GM13977 (cell line): ENCODE data around the gene IL22RA1.

Experiments used
- DNase-seq: peaks from one replicate; pipeline ENCODE4 v3.0.0; 2012; ENCODE audit warnings: low spot score
- CTCF ChIP-seq: IDR thresholded peaks from 2 replicates; pipeline ENCODE4 v1.5.1; 2012; ENCODE audit warnings: mild to moderate bottlenecking, control low read depth; ENCODE audit not compliant: insufficient read depth; ENCODE audit errors: extremely low read depth, missing control alignments
- in situ Hi-C: fragments of 300-500 bp; cut with MboI; formaldehyde crosslinking; loops from one replicate; pipeline ENCODE4 v1.12.0; 2022; ENCODE audit warnings: low sequenced_read_pairs, low pct_unique_long_range_greater_than_20kb, mixed read lengths, inconsistent platforms; ENCODE audit not compliant: unreplicated experiment

IL22RA1 gene

GRCh38 chr1:24186031-24186710 lies 43.2 kb upstream of the IL22RA1 start:
- in situ Hi-C loops = no loop called here
- TF ChIP-seq CTCF = no peak
- DNase-seq = no peak

- in situ Hi-C loops = no loop called here
- no peak for TF ChIP-seq CTCF
- DNase-seq = no peak
Measured at GRCh38 chr1:24185076-24185475, 42.1 kb upstream of the IL22RA1 start.

GRCh38 chr1:24182061-24182460 lies 39.1 kb upstream of the IL22RA1 start:
- TF ChIP-seq CTCF = no peak
- in situ Hi-C loops = no loop called here
- no peak for DNase-seq

- TF ChIP-seq CTCF = no peak
- no peak for DNase-seq
- in situ Hi-C loops = no loop called here
Measured at GRCh38 chr1:24181619-24182018, 38.7 kb upstream of the IL22RA1 start.

- no peak for DNase-seq
- TF ChIP-seq CTCF = no peak
- in situ Hi-C loops = no loop called here
Measured at GRCh38 chr1:24180676-24181075, 37.7 kb upstream of the IL22RA1 start.

GRCh38 chr1:24179251-24179840 lies 36.4 kb upstream of the IL22RA1 start:
- no peak for DNase-seq
- in situ Hi-C loops = no loop called here
- TF ChIP-seq CTCF = no peak
